Measurements from ENCODE around the gene TPST1.

DNA sequence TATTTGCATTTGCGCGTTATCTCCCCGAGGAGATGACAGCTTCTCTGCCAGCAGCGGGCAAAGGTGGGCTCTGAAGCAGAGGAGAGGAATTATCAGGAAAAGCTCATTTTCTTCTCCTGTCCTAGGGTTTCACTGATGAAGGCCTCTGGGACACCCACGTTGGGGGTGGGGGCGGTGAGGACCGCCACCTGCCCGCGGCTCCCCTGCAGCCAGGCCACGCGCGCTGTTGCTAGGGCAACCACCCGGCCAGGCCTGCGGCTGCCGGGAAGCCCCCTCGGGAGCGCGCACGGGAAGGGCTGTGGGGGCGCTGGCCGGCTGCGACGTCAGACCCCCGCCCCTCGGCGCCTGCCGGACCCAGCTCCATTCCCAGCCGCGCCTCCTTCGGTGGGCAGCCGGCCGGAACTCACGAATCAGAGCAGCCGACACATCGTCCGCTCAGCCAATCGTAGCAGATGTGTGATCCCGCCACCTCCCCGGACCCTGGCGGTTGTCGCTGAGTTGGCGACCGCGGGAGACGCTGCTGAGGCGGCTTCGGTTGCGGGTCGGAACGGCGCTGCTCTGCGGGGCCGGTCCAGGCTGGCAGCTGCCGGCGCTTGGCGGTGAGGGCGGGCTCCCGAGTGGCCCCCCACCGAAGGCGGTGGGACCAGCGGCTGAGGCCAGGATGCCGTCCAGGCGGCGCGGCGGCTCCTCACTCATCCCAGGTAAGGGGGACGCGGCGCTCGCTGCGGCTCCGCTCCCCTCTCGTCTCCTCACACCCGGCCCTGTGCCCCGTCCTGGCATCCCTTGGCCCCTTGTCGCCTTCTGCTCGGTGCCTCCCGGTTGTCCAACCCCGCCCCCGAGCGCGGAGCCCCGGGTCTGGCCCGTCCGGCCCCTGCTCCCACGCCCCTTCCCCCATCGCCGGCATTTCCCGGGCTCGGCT lies at the start of gene TPST1:
- no peak for TF ChIP-seq YY1 (IDR thresholded peaks at IDR 0.05; ENCODE audit: low read depth)
- TF ChIP-seq, protein P1, sequence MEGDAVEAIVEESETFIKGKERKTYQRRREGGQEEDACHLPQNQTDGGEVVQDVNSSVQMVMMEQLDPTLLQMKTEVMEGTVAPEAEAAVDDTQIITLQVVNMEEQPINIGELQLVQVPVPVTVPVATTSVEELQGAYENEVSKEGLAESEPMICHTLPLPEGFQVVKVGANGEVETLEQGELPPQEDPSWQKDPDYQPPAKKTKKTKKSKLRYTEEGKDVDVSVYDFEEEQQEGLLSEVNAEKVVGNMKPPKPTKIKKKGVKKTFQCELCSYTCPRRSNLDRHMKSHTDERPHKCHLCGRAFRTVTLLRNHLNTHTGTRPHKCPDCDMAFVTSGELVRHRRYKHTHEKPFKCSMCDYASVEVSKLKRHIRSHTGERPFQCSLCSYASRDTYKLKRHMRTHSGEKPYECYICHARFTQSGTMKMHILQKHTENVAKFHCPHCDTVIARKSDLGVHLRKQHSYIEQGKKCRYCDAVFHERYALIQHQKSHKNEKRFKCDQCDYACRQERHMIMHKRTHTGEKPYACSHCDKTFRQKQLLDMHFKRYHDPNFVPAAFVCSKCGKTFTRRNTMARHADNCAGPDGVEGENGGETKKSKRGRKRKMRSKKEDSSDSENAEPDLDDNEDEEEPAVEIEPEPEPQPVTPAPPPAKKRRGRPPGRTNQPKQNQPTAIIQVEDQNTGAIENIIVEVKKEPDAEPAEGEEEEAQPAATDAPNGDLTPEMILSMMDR (IDR thresholded peaks at IDR 0.05), result peak; percentile 61
- TF ChIP-seq, protein P2, sequence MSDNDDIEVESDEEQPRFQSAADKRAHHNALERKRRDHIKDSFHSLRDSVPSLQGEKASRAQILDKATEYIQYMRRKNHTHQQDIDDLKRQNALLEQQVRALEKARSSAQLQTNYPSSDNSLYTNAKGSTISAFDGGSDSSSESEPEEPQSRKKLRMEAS (IDR thresholded peaks at IDR 0.05; ENCODE audit: low read depth), result no peak; the same call in 1 of the 2 replicates

Measured in SK-N-SH (cell line).